ENCODE results near the gene OPRM1.
"Not testable (repeated sequence)": the region's sequence is repeated elsewhere in the genome, so short reads cannot be mapped to it uniquely, and the experiment has no call there.

OPRM1 gene

GRCh38 chr6:154232013-154232910, 193.2 kb downstream of the OPRM1 start:
- no peak for TF ChIP-seq CTCF (IDR thresholded peaks at IDR 0.05; ENCODE audit: control extremely low read depth, extremely low read depth, low read depth, missing control alignments)
- POLR2A ChIA-PET: no interaction called here

GRCh38 chr6:154233383-154233782, 194.3 kb downstream of the OPRM1 start:
- no peak for DNase-seq (ENCODE audit: extremely low spot score)
- TF ChIP-seq CTCF (IDR thresholded peaks at IDR 0.05; ENCODE audit: control extremely low read depth, extremely low read depth, low read depth, missing control alignments): no peak
- ChIA-PET CTCF (interaction anchor here (1.2 to 1.5 kb wide), 2 partner anchors 11 to 12 kb away, joined by 3 to 6 read pairs; no protein-coding TSS in a partner anchor), POLR2A (no interaction called here)

More at GRCh38 chr6:154232013-154232910, 193.2 kb downstream of the OPRM1 start:
- CTCF ChIA-PET: interaction anchor here (0.8 to 1.5 kb wide), 2 partner anchors 12 to 78 kb away, joined by 3 to 6 read pairs; no protein-coding TSS in a partner anchor
- no peak for DNase-seq (ENCODE audit: extremely low spot score)

GRCh38 chr6:154234019-154234772, 195.2 kb downstream of the OPRM1 start:
- no peak for TF ChIP-seq CTCF (IDR thresholded peaks at IDR 0.05; ENCODE audit: control extremely low read depth, extremely low read depth, low read depth, missing control alignments)
- ChIA-PET POLR2A (no interaction called here), CTCF (interaction anchor here (1.2 to 1.3 kb wide), 2 partner anchors 13 to 17 kb away, joined by 3 read pairs; no protein-coding TSS in a partner anchor)
- DNase-seq (ENCODE audit: extremely low spot score): no peak

GRCh38 chr6:154236646-154237301, 197.7 kb downstream of the OPRM1 start:
- POLR2A ChIA-PET: no interaction called here

GRCh38 chr6:154238831-154239230, 199.8 kb downstream of the OPRM1 start:
- no peak for DNase-seq (ENCODE audit: extremely low spot score)
- ChIA-PET CTCF (no interaction called here), POLR2A (no interaction called here)
- no peak for TF ChIP-seq CTCF (IDR thresholded peaks at IDR 0.05; ENCODE audit: control extremely low read depth, extremely low read depth, low read depth, missing control alignments)

More at GRCh38 chr6:154236646-154237301, 197.7 kb downstream of the OPRM1 start:
- no peak for TF ChIP-seq CTCF (IDR thresholded peaks at IDR 0.05; ENCODE audit: control extremely low read depth, extremely low read depth, low read depth, missing control alignments)
- CTCF ChIA-PET: interaction anchor here (1.1 to 2.1 kb wide), 4 partner anchors 8 to 82 kb away, joined by 3 to 5 read pairs (median 3); no protein-coding TSS in a partner anchor
- DNase-seq (ENCODE audit: extremely low spot score): no peak

- no peak for TF ChIP-seq CTCF (IDR thresholded peaks at IDR 0.05; ENCODE audit: control extremely low read depth, extremely low read depth, low read depth, missing control alignments)
- ChIA-PET POLR2A (no interaction called here), CTCF (no interaction called here)
- DNase-seq (ENCODE audit: extremely low spot score): no peak
Observed at GRCh38 chr6:154239392-154239791, 200.4 kb downstream of the OPRM1 start.

GRCh38 chr6:154241061-154241460, 202.0 kb downstream of the OPRM1 start:
- POLR2A ChIA-PET; CTCF ChIA-PET; DNase-seq (ENCODE audit: extremely low spot score): not testable (repeated sequence)

Data from GM10248 (cell line).